ENCODE data around the gene CUBN. TPM values are rescaled to one million over a fixed set of nuclear protein-coding genes. Genes with fewer than 3 reads are reported as not detected.

The CUBN gene
- total and polyA plus RNA-seq, 9 of the 15 experiments (the other 6 are each of a cell fraction or from before 2014, with no cell fraction given) = 0.04 to 0.33 (median 0.09) TPM

DNA sequence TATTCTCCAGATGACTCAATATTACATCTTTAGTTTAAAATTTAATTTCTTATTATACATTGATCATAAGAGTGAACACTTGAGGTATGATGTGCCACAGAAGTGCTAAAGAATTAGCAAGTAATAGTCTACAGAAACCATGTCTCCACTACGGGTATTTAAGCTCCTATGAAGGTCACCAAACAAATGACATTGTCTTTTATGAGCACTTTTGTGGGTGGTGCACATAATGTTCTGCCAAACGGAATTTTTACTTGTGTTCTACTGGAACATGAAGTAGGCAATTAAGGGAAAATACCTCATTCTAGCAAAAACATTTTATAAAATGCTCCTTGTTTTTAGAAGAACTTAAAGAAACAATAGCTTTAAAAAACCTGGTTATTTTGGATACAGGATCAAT, 27.4 kb upstream of the CUBN start:
- Histone ChIP-seq H3K4me2 (ENCODE audit: insufficient read depth, low read length) (no peak overlapping the region), H3K9ac (ENCODE audit: insufficient read depth in 1 of 2, low read depth in 2 of 2, low read length in 2 of 2) (no peak overlapping the region), H3K9me1 (ENCODE audit: control insufficient read depth, insufficient read depth, low read length) (no peaks in the 10 kb centered on the region), H3K27me3 (ENCODE audit: control insufficient read depth in 2 of 2, insufficient read depth in 2 of 2, low read length in 2 of 2) (no peaks in the 10 kb centered on the region), H3K79me2 (ENCODE audit: control insufficient read depth, insufficient read depth, low read length) (no peaks in the 10 kb centered on the region), H4K20me1 (replicated peaks; ENCODE audit: control insufficient read depth, insufficient read depth, low read length) (no peaks in the 10 kb centered on the region), H3K9me3 (replicated peaks; ENCODE audit: control insufficient read depth, insufficient read depth, low read depth, low read length) (no peaks in the 10 kb centered on the region), H2AFZ (ENCODE audit: low read depth, low read length) (no peak overlapping the region), H3K36me3 (ENCODE audit: control insufficient read depth, insufficient read depth, low read length) (no peaks in the 10 kb centered on the region), H3K4me1 (replicated peaks in 1 of 2; ENCODE audit: control insufficient read depth in 2 of 2, insufficient read depth in 2 of 2, low read length in 2 of 2) (0 out of 5 replicates have a peak, but pooled peaks cover 0 to 5% of the 10 kb centered on the region in 2 experiments), H3K4me3 (no peak overlapping the region), H3K27ac (ENCODE audit: extremely low read depth, low read depth, low read length) (no peak overlapping the region)
- in situ Hi-C loops (cut with MboI) = no loop called here
- intact Hi-C loops (cut with micrococcal nuclease) = no loop called here
- FAIRE-seq = no peak
- POLR2A ChIA-PET = interaction anchor here (1.5 to 1.7 kb wide), 2 partner anchors 8 to 21 kb away, joined by 3 to 4 read pairs; no protein-coding TSS in a partner anchor
- 44% methylated on average over 2 of the region's 2 CpGs for WGBS (ENCODE audit: insufficient coverage, low coverage, missing lambda C conversion rate)
- no TSS peak for BruUV-seq (replicated peaks)
- CTCF ChIA-PET (ENCODE audit: low intra/inter-chr PET ratio) = no interaction called here
- no peak for ATAC-seq
- no peak for DNase-seq (ENCODE audit: extremely low read depth in 1 of 4, low spot score in 3 of 4)
- TF ChIP-seq ARID2 (IDR thresholded peaks at IDR 0.05) (no peak), JUN (IDR thresholded peaks at IDR 0.05; ENCODE audit: borderline replicate concordance, low read depth, low read length) (no peak), JUN (CRISPR knock-in tag; IDR thresholded peaks at IDR 0.05; ENCODE audit: borderline replicate concordance) (no peak), GTF3C2 (IDR thresholded peaks at IDR 0.05; ENCODE audit: borderline replicate concordance, extremely low read depth, insufficient read length) (no peak), EZH2 (IDR thresholded peaks at IDR 0.05; ENCODE audit: borderline replicate concordance, low read depth, low read length) (no peak), ZBTB7A (IDR thresholded peaks at IDR 0.05; ENCODE audit: borderline replicate concordance, control insufficient read depth, low read depth, low read length) (no peak), HNRNPL (IDR thresholded peaks at IDR 0.05; ENCODE audit: low read depth, low read length) (no peak), ZFX (CRISPR knock-in tag; IDR thresholded peaks at IDR 0.05) (no peak), TBP (optimal IDR thresholded peaks at IDR 0.05; ENCODE audit: low read depth, low read length) (no peak), MCM3 (IDR thresholded peaks at IDR 0.05) (no peak), POLR2AphosphoS2 (IDR thresholded peaks at IDR 0.05; ENCODE audit: low read length) (no peak), USF2 (CRISPR knock-in tag; IDR thresholded peaks at IDR 0.05) (no peak)
- TF ChIP-seq, protein P1, sequence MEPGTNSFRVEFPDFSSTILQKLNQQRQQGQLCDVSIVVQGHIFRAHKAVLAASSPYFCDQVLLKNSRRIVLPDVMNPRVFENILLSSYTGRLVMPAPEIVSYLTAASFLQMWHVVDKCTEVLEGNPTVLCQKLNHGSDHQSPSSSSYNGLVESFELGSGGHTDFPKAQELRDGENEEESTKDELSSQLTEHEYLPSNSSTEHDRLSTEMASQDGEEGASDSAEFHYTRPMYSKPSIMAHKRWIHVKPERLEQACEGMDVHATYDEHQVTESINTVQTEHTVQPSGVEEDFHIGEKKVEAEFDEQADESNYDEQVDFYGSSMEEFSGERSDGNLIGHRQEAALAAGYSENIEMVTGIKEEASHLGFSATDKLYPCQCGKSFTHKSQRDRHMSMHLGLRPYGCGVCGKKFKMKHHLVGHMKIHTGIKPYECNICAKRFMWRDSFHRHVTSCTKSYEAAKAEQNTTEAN (CRISPR knock-in tag; IDR thresholded peaks at IDR 0.05) = no peak

Data from K562 (cell line).